K562 (cell line): ENCODE results near the gene DOCK8. TPM values are rescaled to one million over a fixed set of nuclear protein-coding genes. Genes with fewer than 3 reads are reported as not detected.

ENCODE experiments used
- ATAC-seq: fragments of 200-7000 bp; cut with Tn5 transposase; 3 replicates; pipeline ENCODE4 v1.9.1; 2020; ENCODE audit warnings: moderate library complexity
- BruUV-seq: library from RNA; stranded (reverse); fragments of 400-500 nt; replicated peaks from 2 replicates; lab custom pipeline; 2021; lab: Mats Ljungman, UMichigan
- CTCF ChIA-PET: fragments of 300-600 bp; formaldehyde crosslinking; extraction: SDS; loops from one replicate; lab custom pipeline; 2021; ENCODE audit warnings: low intra/inter-chr PET ratio; lab: Yijun Ruan, JAX
- POLR2A ChIA-PET: fragments of 300-600, 350-650 bp; sonication (Branson Sonifier 250); formaldehyde crosslinking; extraction: SDS; loops from one replicate; lab custom pipeline; 2021; ENCODE audit warnings: antibody characterized with exemption, inconsistent platforms; lab: Yijun Ruan, JAX
- DNase-seq, 4 experiments: peaks; one replicate each; pipeline versions ENCODE4 v3.0.0 to v3.0.0-alpha.2; 2011 to 2018; ENCODE audit warnings: low spot score in 3 of 4, mixed read lengths in 3 of 4; ENCODE audit errors: extremely low read depth in 1 of 4
- FAIRE-seq: peaks from 2 replicates; lab custom pipeline; 2011; peaks lifted over from hg19 to GRCh38; lab: Jason Lieb, UNC
- H2AFZ ChIP-seq: 2 replicates; pipeline ENCODE4 v1.6.0; 2011; ENCODE audit warnings: low read depth, low read length, control low read depth, inconsistent platforms
- H3K27ac ChIP-seq: fragments of 200-600 bp; 3 replicates; pipeline ENCODE4 v1.8.0; 2011; ENCODE audit warnings: low read depth, mild to moderate bottlenecking, control low read depth, inconsistent platforms, low read length, moderate library complexity, mixed read lengths; ENCODE audit errors: extremely low read depth
- H3K27me3 ChIP-seq, 2 experiments: fragments of 300-600 bp in 1 of 2; 2 replicates in 1 of 2; 3 replicates in 1 of 2; pipeline versions ENCODE4 v1.6.0 to v1.8.0; 2011; ENCODE audit warnings: inconsistent platforms in 2 of 2, low read length in 2 of 2, mild to moderate bottlenecking in 1 of 2, mixed read lengths in 1 of 2, moderate library complexity in 1 of 2; ENCODE audit not compliant: control insufficient read depth in 2 of 2, insufficient read depth in 2 of 2
- H3K36me3 ChIP-seq: fragments of 300-600 bp; 3 replicates; pipeline ENCODE4 v1.8.0; 2011; ENCODE audit warnings: mild to moderate bottlenecking, low read length, inconsistent platforms; ENCODE audit not compliant: control insufficient read depth, insufficient read depth
- H3K4me1 ChIP-seq, 2 experiments: fragments of 200-600 bp in 1 of 2; replicated peaks in 1 of 2; 2 replicates in 1 of 2; 3 replicates in 1 of 2; pipeline versions ENCODE4 v1.5.1 to v1.8.0; 2011; ENCODE audit warnings: inconsistent platforms in 2 of 2, low read length in 2 of 2, mild to moderate bottlenecking in 1 of 2, mixed read lengths in 1 of 2, moderate library complexity in 1 of 2; ENCODE audit not compliant: control insufficient read depth in 2 of 2, insufficient read depth in 2 of 2
- H3K4me2 ChIP-seq: 2 replicates; pipeline ENCODE4 v1.6.1; 2011; ENCODE audit warnings: low read length, control low read depth, inconsistent platforms, mixed read lengths; ENCODE audit not compliant: insufficient read depth
- H3K4me3 ChIP-seq: fragments of 200-600 bp; sonication (generic), shearing (Covaris generic); 2 replicates; pipeline ENCODE4 v1.5.1; 2016; ENCODE audit warnings: control low read depth, inconsistent platforms
- H3K79me2 ChIP-seq: fragments of 200-600 bp; 3 replicates; pipeline ENCODE4 v1.8.0; 2011; ENCODE audit warnings: low read length, inconsistent platforms; ENCODE audit not compliant: control insufficient read depth, insufficient read depth
- H3K9ac ChIP-seq, 2 experiments: 2 replicates each; pipeline versions ENCODE4 v1.6.0 to v1.6.1; 2011; ENCODE audit warnings: low read depth in 2 of 2, low read length in 2 of 2, control low read depth in 1 of 2, inconsistent platforms in 1 of 2, mild to moderate bottlenecking in 1 of 2, mixed read lengths in 1 of 2; ENCODE audit not compliant: insufficient read depth in 1 of 2
- H3K9me1 ChIP-seq: one replicate; pipeline ENCODE4 v1.6.0; 2011; ENCODE audit warnings: inconsistent platforms, mild to moderate bottlenecking, low read length, moderate library complexity; ENCODE audit not compliant: control insufficient read depth, insufficient read depth
- H3K9me3 ChIP-seq: replicated peaks from 2 replicates; pipeline ENCODE4 v1.5.1; 2011; ENCODE audit warnings: low read depth, low read length, inconsistent platforms; ENCODE audit not compliant: control insufficient read depth, insufficient read depth
- H4K20me1 ChIP-seq: replicated peaks from 2 replicates; pipeline ENCODE4 v1.6.1; 2011; ENCODE audit warnings: low read length, inconsistent platforms, mixed read lengths; ENCODE audit not compliant: control insufficient read depth, insufficient read depth
- BRCA1 ChIP-seq, 2 experiments: fragments of 450-650 bp in 1 of 2; sonication (generic) in 1 of 2; formaldehyde crosslinking in 1 of 2; IDR thresholded peaks; 2 replicates each; pipeline versions ENCODE4 v1.5.0 to v1.6.1; 2017 to 2020; ENCODE audit warnings: mild to moderate bottlenecking in 1 of 2, missing genetic modification reagents in 1 of 2
- CEBPB ChIP-seq: fragments of 450-650 bp; IDR thresholded peaks from 2 replicates; pipeline ENCODE4 v1.6.1; 2016; ENCODE audit warnings: missing genetic modification characterization, missing compliant biosample characterization
- CLOCK ChIP-seq: fragments of 250-450 bp; sonication (Bioruptor Pico); IDR thresholded peaks from 2 replicates; pipeline ENCODE4 v1.4.0; 2020; ENCODE audit warnings: mild to moderate bottlenecking, moderate library complexity, borderline replicate concordance
- IRF1 ChIP-seq: sonication (generic); formaldehyde crosslinking; IDR thresholded peaks from 2 replicates; pipeline ENCODE4 v1.8.0; 2022; ENCODE audit warnings: missing genetic modification reagents, mild to moderate bottlenecking, borderline replicate concordance
- PTTG1 ChIP-seq: fragments of 450-650 bp; IDR thresholded peaks from 2 replicates; pipeline ENCODE4 v1.6.1; 2016; ENCODE audit warnings: low read depth, mild to moderate bottlenecking, missing genetic modification characterization, missing compliant biosample characterization
- SAFB2 ChIP-seq: fragments of 200-400 bp; formaldehyde crosslinking; IDR thresholded peaks from 2 replicates; pipeline ENCODE4 v1.6.1; 2018; ENCODE audit warnings: borderline replicate concordance, low read length, low read depth, moderate library complexity; ENCODE audit not compliant: severe bottlenecking
- SMARCA4 ChIP-seq: fragments of 450-650 bp; IDR thresholded peaks from 2 replicates; pipeline ENCODE4 v1.6.1; 2016
- ZNF217 ChIP-seq: sonication (generic); formaldehyde crosslinking; IDR thresholded peaks from 2 replicates; pipeline ENCODE4 v1.8.0; 2022; ENCODE audit warnings: mild to moderate bottlenecking, missing genetic modification reagents
- ZNF253 ChIP-seq: fragments of 250-450 bp; sonication (Bioruptor Pico); conservative IDR thresholded peaks from 2 replicates; pipeline ENCODE4 v1.6.1; 2021; ENCODE audit warnings: mild to moderate bottlenecking
- ZNF583 ChIP-seq: fragments of 250-450 bp; sonication (Bioruptor Pico); IDR thresholded peaks from 2 replicates; pipeline ENCODE4 v1.4.0; 2020
- WGBS: fragments of 100-300 bp; shearing (Covaris generic); methylation state at CpG from one replicate; pipeline ENCODE4 v1.1.6; 2016; ENCODE audit warnings: low coverage, mixed read lengths; ENCODE audit not compliant: insufficient coverage; ENCODE audit errors: missing lambda C conversion rate; 5-methylcytosine and 5-hydroxymethylcytosine counted together
- in situ Hi-C: fragments of 300-500 bp; cut with MboI; formaldehyde crosslinking; loops from 4 replicates; pipeline ENCODE4 v1.15.0; 2018; ENCODE audit warnings: inconsistent platforms, mixed read lengths
- intact Hi-C: fragments of 100-400 bp; cut with micrococcal nuclease; formaldehyde crosslinking; loops from 2 replicates; pipeline ENCODE4 v1.14.2; 2022
- polyA plus RNA-seq, 8 experiments: library from polyadenylated mRNA; depleted of rRNA in 4 of 8; stranded (reverse) in 5 of 8; unstranded in 3 of 8; fragments of >200 nt; fragmentation: Nextera tagmentation in 2 of 8; fragmentation: Illumina TruSeq in 1 of 8; extraction: Ambion mirVana in 2 of 8; extraction: Trizol in 1 of 8; gene quantifications; 2 replicates each; pipeline versions ENCODE4 v1.2.1 to v1.2.3, GENCODE V29; 2011 to 2014; ENCODE audit warnings: inconsistent platforms in 1 of 8, missing spikeins in 1 of 8
- total RNA-seq, 7 experiments: library from RNA; depleted of rRNA in 6 of 7; stranded (reverse); fragments of >200 nt in 6 of 7; fragmentation: Illumina TruSeq in 2 of 7; extraction: Trizol in 2 of 7; gene quantifications; 2 replicates each; pipeline versions ENCODE4 v1.2.1 to v1.2.3, GENCODE V29; 2011 to 2021; ENCODE audit warnings: low replicate concordance in 1 of 7
- TF ChIP-seq, protein P1 (sequence below): fragments of 250-450 bp; sonication (Bioruptor Pico); IDR thresholded peaks from 2 replicates; pipeline ENCODE4 v1.5.0; 2021
- TF ChIP-seq, protein P2 (sequence below): sonication (generic); formaldehyde crosslinking; IDR thresholded peaks from 2 replicates; pipeline ENCODE4 v1.8.0; 2023; ENCODE audit warnings: missing genetic modification reagents, mild to moderate bottlenecking, borderline replicate concordance

DOCK8 gene
- total and polyA plus RNA-seq, 9 of the 15 experiments (the other 6 are each of a cell fraction or from before 2014, with no cell fraction given): 14.4 to 53.8 (median 25.1) TPM

GRCh38 chr9:437574-438001, 222.9 kb downstream of the DOCK8 start:
- no peak for ATAC-seq
- 67% methylated on average over 1 of the region's 1 CpG for WGBS
- CTCF ChIA-PET: no interaction called here
- Histone ChIP-seq H3K9me3 (no peaks in the 10 kb centered on the region), H3K27ac (no peak overlapping the region), H3K4me2 (no peak overlapping the region), H3K4me3 (no peak overlapping the region), H3K79me2 (no peaks in the 10 kb centered on the region), H3K4me1 (no peaks in the 10 kb centered on the region), H3K9ac (no peak overlapping the region), H3K27me3 (no peaks in the 10 kb centered on the region), H4K20me1 (no peaks in the 10 kb centered on the region), H2AFZ (no peak overlapping the region), H3K36me3 (peaks cover 72% of the 10 kb centered on the region; the same call in 2 of the 3 replicates), H3K9me1 (no peaks in the 10 kb centered on the region)
- no peak for DNase-seq
- POLR2A ChIA-PET: no interaction called here
- intact Hi-C loops (no loop called here), in situ Hi-C loops (no loop called here)
- BruUV-seq: no TSS peak
- FAIRE-seq: no peak
- TF ChIP-seq, protein P1, sequence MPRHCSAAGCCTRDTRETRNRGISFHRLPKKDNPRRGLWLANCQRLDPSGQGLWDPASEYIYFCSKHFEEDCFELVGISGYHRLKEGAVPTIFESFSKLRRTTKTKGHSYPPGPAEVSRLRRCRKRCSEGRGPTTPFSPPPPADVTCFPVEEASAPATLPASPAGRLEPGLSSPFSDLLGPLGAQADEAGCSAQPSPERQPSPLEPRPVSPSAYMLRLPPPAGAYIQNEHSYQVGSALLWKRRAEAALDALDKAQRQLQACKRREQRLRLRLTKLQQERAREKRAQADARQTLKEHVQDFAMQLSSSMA (CRISPR knock-in tag): no peak
- TF ChIP-seq ZNF583 (CRISPR knock-in tag) (no peak), PTTG1 (tag) (no peak), IRF1 (no peak), CLOCK (no peak), BRCA1 (IDR thresholded peaks at IDR 0.05) (no peak), BRCA1 (CRISPR knock-in tag; IDR thresholded peaks at IDR 0.05) (no peak), SAFB2 (no peak), CEBPB (tag) (no peak), ZNF253 (CRISPR knock-in tag) (no peak), SMARCA4 (no peak), ZNF217 (no peak)
- TF ChIP-seq, protein P2, sequence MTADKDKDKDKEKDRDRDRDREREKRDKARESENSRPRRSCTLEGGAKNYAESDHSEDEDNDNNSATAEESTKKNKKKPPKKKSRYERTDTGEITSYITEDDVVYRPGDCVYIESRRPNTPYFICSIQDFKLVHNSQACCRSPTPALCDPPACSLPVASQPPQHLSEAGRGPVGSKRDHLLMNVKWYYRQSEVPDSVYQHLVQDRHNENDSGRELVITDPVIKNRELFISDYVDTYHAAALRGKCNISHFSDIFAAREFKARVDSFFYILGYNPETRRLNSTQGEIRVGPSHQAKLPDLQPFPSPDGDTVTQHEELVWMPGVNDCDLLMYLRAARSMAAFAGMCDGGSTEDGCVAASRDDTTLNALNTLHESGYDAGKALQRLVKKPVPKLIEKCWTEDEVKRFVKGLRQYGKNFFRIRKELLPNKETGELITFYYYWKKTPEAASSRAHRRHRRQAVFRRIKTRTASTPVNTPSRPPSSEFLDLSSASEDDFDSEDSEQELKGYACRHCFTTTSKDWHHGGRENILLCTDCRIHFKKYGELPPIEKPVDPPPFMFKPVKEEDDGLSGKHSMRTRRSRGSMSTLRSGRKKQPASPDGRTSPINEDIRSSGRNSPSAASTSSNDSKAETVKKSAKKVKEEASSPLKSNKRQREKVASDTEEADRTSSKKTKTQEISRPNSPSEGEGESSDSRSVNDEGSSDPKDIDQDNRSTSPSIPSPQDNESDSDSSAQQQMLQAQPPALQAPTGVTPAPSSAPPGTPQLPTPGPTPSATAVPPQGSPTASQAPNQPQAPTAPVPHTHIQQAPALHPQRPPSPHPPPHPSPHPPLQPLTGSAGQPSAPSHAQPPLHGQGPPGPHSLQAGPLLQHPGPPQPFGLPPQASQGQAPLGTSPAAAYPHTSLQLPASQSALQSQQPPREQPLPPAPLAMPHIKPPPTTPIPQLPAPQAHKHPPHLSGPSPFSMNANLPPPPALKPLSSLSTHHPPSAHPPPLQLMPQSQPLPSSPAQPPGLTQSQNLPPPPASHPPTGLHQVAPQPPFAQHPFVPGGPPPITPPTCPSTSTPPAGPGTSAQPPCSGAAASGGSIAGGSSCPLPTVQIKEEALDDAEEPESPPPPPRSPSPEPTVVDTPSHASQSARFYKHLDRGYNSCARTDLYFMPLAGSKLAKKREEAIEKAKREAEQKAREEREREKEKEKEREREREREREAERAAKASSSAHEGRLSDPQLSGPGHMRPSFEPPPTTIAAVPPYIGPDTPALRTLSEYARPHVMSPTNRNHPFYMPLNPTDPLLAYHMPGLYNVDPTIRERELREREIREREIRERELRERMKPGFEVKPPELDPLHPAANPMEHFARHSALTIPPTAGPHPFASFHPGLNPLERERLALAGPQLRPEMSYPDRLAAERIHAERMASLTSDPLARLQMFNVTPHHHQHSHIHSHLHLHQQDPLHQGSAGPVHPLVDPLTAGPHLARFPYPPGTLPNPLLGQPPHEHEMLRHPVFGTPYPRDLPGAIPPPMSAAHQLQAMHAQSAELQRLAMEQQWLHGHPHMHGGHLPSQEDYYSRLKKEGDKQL: no peak
